NT2/D1 (cell line): ENCODE results near the gene JDP2.
A peak's percentile ranks its signal among the peaks of the same experiment; 100 is the strongest.

Experiments
- DNase-seq: peaks from one replicate; pipeline ENCODE4 v3.0.0-alpha.2; 2011; ENCODE audit warnings: low read depth, low spot score
- H3K27me3 ChIP-seq: 2 replicates; pipeline ENCODE4 v1.6.0; 2011; ENCODE audit warnings: mild to moderate bottlenecking; ENCODE audit not compliant: insufficient read length, insufficient read depth
- H3K36me3 ChIP-seq: 2 replicates; pipeline ENCODE4 v1.6.1; 2011; ENCODE audit warnings: mild to moderate bottlenecking, low read length, mixed read lengths; ENCODE audit not compliant: insufficient read depth, insufficient read length
- H3K4me1 ChIP-seq: 2 replicates; pipeline ENCODE4 v1.5.1; 2011; ENCODE audit not compliant: insufficient read depth, insufficient read length
- H3K4me3 ChIP-seq: 2 replicates; pipeline ENCODE4 v1.5.1; 2011; ENCODE audit warnings: low read depth; ENCODE audit not compliant: insufficient read length
- H3K9ac ChIP-seq: 2 replicates; pipeline ENCODE4 v1.6.0; 2011; ENCODE audit warnings: low read depth; ENCODE audit not compliant: insufficient read length
- H3K9me3 ChIP-seq: 2 replicates; pipeline ENCODE4 v1.5.1; 2011; ENCODE audit warnings: mild to moderate bottlenecking, low read length; ENCODE audit not compliant: insufficient read depth
- SUZ12 ChIP-seq: IDR thresholded peaks from 2 replicates; pipeline ENCODE4 v1.6.1; 2011; ENCODE audit not compliant: insufficient read length, insufficient read depth; ENCODE audit errors: extremely low read depth
- YY1 ChIP-seq: IDR thresholded peaks from 2 replicates; pipeline ENCODE4 v1.6.1; 2011; ENCODE audit not compliant: insufficient read length, insufficient read depth
- ZNF274 ChIP-seq: IDR thresholded peaks from 2 replicates; pipeline ENCODE4 v1.6.1; 2011; ENCODE audit warnings: mild to moderate bottlenecking, low read depth, low read length

The JDP2 gene

GRCh38 chr14:75411214-75411540 is 16.6 kb upstream of the JDP2 start:
- Histone ChIP-seq H3K27me3 (no peaks in the 10 kb centered on the region), H3K4me3 (no peak overlapping the region), H3K36me3 (no peaks in the 10 kb centered on the region), H3K9ac (no peak overlapping the region), H3K4me1 (peaks cover 5% of the 10 kb centered on the region), H3K9me3 (no peaks in the 10 kb centered on the region)
- DNase-seq, result no peak
- no peak for TF ChIP-seq YY1
- no peak for TF ChIP-seq ZNF274
- TF ChIP-seq SUZ12, result no peak

- TF ChIP-seq YY1 (no peak), SUZ12 (no peak), ZNF274 (no peak)
- no peak for DNase-seq
- H3K9ac ChIP-seq, result no peak overlapping the region
- peaks cover 5% of the 10 kb centered on the region for H3K4me1 ChIP-seq
- H3K4me3 ChIP-seq, result no peak overlapping the region
- H3K36me3 ChIP-seq, result no peaks in the 10 kb centered on the region
- no peaks in the 10 kb centered on the region for H3K9me3 ChIP-seq
- no peaks in the 10 kb centered on the region for H3K27me3 ChIP-seq
Measured at GRCh38 chr14:75413013-75413412, 14.8 kb upstream of the JDP2 start.

DNA sequence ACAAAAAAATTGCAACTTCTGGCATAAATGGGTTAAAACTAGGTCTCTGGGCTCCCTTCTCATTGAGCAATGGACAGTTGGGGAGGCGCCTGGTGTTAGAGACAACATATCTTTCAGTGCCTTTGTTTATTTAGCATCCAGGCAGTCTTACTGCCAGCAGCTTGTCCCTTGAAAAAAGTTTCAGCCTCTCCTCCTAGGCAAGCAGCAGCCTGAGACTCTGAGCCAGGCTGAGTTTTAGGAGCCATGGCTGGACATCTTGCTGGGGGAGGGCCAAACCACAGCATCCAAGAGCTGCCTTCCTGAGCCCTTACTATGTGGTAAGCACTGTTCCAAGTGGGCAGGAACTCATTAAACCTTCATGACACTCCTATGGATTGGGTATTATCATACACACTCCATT is 10.1 kb upstream of the JDP2 start:
- no peaks in the 10 kb centered on the region for H3K4me1 ChIP-seq
- no peaks in the 10 kb centered on the region for H3K36me3 ChIP-seq
- no peaks in the 10 kb centered on the region for H3K27me3 ChIP-seq
- H3K9me3 ChIP-seq, result no peaks in the 10 kb centered on the region
- H3K4me3 ChIP-seq, result no peak overlapping the region
- no peak overlapping the region for H3K9ac ChIP-seq
- no peak for DNase-seq
- TF ChIP-seq SUZ12 (no peak), ZNF274 (no peak), YY1 (no peak)

DNA sequence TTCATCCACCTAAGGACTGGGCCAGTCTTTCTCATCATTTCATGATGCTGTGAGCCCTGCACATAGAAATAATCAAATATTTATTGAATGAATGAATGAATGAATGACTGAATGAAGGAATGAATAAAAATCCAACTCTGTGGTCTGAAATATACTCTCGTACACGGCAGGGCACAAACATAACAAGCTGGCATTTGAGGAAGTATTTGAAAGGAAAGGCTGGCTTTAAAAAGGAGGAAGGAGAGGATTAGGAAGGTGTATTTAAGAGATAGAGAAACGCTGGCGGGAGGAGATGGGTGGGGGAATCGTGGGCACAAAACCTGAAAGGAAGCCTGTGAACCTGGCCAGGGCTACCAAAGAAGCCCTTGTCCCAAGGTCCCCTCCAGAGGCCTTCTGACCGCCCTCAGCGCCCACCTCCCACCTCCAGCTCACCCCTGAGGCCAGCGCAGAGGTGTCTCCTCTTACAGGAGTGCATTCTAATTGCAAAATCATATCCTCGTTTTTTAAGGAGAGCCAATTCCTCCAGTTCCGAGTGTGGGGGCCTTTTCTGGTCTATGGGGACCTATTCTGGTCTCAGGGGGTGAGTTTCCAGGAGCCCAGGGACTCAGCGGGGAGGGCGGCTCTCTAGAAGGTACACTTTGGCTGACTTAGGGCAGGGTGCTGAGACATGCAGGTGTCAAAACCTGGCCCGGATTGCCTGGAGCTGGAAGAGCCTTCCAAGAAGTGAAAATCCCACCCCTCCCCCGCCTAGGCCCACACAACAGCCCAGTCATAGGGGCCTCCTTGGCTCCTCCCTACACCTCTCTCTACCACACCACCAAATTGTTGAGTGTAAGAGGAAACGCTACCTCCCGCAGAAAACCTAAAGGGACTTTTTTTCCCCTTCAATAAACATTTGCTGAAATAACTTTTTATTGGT is 8.7 kb upstream of the JDP2 start:
- Histone ChIP-seq H3K9me3 (peaks cover 3% of the 10 kb centered on the region), H3K27me3 (no peaks in the 10 kb centered on the region), H3K9ac (peak overlapping the region; percentile 66), H3K36me3 (no peaks in the 10 kb centered on the region), H3K4me1 (no peaks in the 10 kb centered on the region), H3K4me3 (peak overlapping the region; percentile 30)
- DNase-seq, result peak; percentile 57
- TF ChIP-seq ZNF274 (no peak), YY1 (no peak), SUZ12 (no peak)

DNA sequence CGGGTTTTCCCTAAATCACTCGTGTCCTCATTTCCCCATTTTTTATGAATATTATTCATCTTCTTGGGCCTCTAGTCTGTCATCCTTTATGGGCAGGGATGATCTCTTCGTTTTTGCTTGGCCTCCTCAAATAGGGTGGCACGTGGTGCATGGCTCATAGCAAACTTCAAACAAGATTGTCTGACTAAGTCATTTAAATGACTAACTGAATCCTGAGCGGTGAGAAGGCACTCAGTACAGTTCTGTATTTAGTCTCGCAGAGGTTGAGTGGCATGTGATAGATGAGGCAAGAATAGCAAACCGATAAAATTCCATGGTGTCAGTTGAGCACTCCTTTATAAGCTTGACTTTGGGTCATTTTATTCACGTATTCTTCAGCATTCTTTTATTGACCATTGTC is 5.7 kb upstream of the JDP2 start:
- DNase-seq, result no peak

GRCh38 chr14:75424496-75424895 is 3.3 kb upstream of the JDP2 start:
- Histone ChIP-seq H3K4me3 (no peak overlapping the region), H3K4me1 (peaks cover 5% of the 10 kb centered on the region), H3K36me3 (no peaks in the 10 kb centered on the region), H3K27me3 (peaks cover 17% of the 10 kb centered on the region), H3K9me3 (peaks cover 9% of the 10 kb centered on the region), H3K9ac (no peak overlapping the region)
- TF ChIP-seq ZNF274, result no peak
- TF ChIP-seq SUZ12, result no peak
- no peak for TF ChIP-seq YY1
- no peak for DNase-seq

More for the DNA sequence above, 5.7 kb upstream of the JDP2 start:
- no peak for TF ChIP-seq SUZ12
- TF ChIP-seq ZNF274, result no peak
- no peak for TF ChIP-seq YY1
- H3K4me3 ChIP-seq, result no peak overlapping the region
- H3K9ac ChIP-seq, result no peak overlapping the region
- peaks cover 9% of the 10 kb centered on the region for H3K9me3 ChIP-seq
- H3K36me3 ChIP-seq, result no peaks in the 10 kb centered on the region
- H3K4me1 ChIP-seq, result peaks cover 5% of the 10 kb centered on the region
- peaks cover 15% of the 10 kb centered on the region for H3K27me3 ChIP-seq

- Histone ChIP-seq H3K27me3 (peaks cover 17% of the 10 kb centered on the region), H3K9ac (no peak overlapping the region), H3K4me1 (peaks cover 5% of the 10 kb centered on the region), H3K9me3 (peaks cover 9% of the 10 kb centered on the region), H3K4me3 (no peak overlapping the region), H3K36me3 (no peaks in the 10 kb centered on the region)
- no peak for DNase-seq
- TF ChIP-seq YY1 (no peak), ZNF274 (no peak), SUZ12 (no peak)
Measured at GRCh38 chr14:75425446-75425845, 2.4 kb upstream of the JDP2 start.

DNA sequence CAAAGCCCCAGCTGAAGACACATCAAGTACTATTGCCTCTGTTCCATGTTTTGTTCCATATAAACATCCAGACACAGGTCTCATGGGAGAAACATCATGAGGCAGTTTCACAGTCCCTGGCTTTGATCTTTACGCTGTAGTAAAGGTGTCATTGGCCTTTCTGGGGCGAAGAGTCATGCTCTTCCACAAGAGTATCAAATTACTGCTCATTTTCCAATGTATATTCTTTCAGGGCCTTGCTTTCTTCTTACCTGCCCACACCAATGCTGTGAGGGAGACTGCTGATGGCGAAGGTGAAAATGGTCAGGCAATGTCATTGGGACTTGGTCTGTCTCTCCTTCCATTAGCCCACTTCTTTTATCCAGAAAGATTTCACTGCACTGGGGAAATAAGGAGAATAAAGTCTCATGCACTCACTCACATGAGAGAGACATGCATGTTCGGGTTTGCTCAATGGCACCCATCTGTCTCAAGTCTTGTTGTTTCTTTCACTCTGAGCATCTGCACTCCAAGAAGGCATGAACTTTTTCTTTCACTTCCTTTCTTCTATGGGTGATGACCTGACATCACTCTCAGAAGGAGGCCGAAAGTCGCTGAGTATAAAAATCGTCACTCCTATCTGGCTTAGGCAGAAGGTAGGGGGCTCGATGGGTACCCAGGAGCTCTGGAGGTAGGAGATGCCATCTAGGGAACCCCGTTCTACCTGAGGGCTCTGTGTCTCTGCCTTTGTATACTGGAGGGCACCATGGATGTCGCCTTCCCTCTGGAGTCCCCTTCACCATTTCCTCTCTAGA is 1.3 kb upstream of the JDP2 start:
- TF ChIP-seq ZNF274 (no peak), SUZ12 (no peak), YY1 (no peak)
- Histone ChIP-seq H3K27me3 (peaks cover 17% of the 10 kb centered on the region), H3K36me3 (peaks cover 5% of the 10 kb centered on the region), H3K9ac (peak overlapping the region; percentile 70), H3K9me3 (peaks cover 9% of the 10 kb centered on the region), H3K4me1 (peaks cover 5% of the 10 kb centered on the region), H3K4me3 (peak overlapping the region; percentile 61)
- DNase-seq, result no peak
